ENCODE data around the gene YEATS2.
A peak's percentile ranks its signal among the peaks of the same experiment; 100 is the strongest.

Gene YEATS2

DNA sequence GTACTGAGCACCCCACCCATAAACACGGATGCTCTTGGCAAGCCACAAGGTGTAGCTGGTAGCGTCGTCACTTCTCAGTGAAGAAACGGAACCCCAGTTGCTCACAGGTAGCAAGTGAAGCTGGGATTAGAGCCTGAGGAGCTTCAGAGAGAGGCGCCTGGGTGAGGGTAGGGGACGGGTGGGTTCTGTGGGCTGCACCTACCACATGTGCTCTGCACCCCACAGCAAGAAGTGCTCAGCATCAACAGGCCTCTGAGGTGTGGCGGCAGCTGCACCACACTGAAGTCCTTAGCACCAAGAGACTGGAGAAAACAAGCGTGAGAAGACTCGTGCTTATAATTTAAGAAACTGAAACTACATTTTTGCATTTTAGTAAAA is 118.0 kb downstream of the YEATS2 start:
- no peak for DNase-seq

DNA sequence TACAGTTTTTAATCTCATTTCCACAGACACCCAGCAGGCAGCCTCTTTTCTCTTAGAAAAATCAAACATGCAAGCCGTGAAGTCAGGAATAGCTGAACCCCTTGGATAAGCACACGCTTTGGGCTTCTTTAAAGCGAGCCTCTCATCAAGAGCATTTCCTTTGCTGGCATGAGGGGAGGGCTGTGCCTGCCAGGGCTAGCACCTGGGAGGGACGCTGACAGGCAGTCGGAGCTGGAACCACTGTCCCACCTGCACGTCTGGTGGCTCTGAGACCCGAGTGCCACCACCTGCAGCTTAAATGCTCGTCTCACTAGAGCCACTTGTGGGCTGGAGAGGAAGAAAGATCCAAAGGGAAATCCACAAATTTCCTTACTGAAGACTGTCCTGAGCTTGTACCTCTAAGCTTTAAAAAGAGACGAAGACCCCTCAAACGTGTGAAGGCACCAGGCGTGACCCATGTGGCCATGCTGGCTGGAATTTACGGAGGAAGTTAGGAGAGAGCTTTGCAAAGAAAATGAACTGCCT is 118.4 kb downstream of the YEATS2 start:
- no peak for DNase-seq

DNA sequence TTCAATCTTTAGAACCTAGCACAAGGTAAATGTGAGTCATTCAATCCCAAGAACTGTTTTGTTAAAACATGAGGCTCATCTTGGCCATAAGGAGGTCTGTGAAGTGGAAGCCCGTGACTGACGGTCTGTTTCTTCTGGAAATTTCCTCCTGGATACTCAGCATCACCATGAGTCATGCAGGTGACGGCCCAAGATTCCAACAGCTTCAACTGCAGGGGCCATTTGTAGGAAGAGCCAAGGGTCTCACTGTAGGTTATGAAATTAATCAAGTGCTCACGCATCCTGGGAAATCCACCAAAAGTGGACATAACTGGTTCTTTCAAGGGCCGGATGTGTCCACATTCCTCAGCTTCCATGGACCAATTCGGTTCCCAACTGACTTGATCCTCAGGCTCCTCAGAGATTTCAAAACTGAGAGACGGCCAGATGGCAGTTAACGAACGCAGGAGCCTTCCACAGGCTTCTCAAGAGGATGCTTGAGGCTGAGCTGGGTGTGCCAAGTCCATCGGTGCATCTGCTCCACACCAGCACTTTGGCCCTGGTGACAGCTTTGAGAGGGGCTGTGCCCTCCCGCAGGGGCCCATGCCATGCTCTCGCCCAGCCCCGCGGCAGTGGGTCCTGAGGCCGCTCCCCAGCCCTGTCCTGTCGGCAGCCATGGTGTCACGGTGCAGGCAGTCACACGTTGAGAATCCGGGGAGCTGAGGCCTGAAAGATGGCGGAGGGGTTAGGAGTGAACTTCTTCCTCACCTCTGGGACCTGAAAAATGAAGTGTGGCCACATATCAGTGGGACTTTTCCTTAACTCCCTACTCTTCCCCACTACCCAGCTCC is 119.3 kb downstream of the YEATS2 start:
- no peak for DNase-seq

DNA sequence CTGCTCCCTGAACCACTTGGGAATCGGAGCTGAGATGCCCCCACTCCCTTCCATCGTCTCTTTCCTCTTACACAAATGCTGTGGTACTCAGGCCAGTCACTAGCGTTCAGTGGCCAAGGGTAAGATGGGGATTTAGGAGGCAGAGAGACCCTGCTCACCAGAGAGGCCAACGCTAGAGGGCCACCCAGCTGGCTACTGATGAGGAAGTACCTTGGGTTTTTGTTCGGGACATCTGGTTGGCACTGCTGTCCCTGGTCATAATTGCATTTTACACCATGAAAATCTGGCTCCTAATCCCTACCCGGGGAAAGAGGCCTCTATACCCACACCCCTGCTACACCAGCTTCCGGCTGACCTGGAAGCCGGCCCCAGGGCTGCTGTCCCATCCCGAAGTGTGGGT is 120.0 kb downstream of the YEATS2 start:
- DNase-seq: no peak

DNA sequence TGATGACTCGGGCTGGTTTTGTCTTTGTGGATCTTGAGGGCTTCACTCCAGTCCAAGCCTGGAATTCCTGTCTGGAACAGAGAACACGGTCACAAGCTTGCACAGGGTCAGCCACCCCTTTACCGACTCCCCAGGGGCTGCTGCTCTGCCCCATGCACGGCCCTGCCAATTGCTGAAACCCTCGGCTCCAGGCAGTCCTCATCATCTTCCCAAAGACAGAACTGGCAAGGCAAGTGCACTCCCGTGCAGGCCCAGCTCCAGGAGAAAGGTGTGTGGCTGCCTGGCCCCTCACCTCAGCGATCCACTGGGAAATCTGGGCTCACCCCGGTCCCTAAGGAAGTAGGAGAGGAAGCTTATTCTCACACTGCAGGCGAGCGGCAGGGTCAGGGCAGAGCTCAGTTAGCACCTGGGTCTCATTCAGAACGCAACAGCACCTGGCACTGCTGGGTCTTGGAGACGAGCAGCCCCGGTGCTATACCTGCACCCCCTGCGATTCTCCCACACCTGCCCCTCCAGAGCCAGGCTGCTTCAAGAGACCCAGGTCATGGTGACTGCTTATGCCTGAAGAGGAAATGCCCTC is 120.5 kb downstream of the YEATS2 start:
- DNase-seq: no peak

- no peak for DNase-seq
Measured at GRCh38 chr3:183818706-183819624, 121.4 kb downstream of the YEATS2 start.

DNA sequence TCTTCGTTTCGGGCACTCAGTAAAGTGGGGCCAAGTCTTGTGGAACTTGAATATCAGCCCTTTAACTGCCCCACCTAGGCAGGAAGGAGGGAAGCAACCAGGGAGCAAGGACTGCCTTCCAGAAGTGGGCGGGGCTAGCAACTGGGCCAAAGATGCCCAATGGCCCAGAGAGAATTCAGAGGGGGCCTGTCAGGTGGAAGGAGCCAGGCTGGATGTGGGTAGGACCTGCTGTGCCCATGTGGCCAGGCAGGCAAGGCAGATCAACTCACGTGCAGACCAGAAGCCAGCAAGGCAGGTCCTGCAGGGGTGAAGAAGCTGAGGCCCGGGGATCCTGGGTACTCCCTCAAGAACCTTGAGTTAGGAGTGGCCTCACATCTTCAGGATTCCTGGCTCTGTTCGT is 122.2 kb downstream of the YEATS2 start:
- no peak for DNase-seq

DNA sequence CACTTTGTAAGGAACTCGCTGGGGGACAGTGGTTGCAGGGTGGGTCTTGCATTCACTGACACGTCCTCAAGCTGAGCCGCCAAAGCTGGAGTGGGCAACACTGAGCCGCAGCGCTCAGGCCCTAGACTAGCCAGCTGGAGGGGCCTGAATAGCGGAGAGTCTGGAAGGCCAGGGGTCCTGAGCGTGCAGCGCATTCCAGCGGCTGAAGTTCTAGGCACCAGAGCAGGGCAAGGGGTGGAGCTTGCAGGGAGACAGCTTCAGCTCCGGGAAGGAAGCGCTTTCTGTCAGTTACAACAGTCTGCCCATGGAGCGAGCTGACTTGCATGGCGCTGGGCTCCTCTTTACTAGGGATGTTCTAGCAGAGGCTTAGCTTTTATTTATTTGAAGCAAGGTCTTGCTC is 125.0 kb downstream of the YEATS2 start:
- no peak for DNase-seq

- no peak for DNase-seq
Measured at GRCh38 chr3:183823963-183824362, 126.4 kb downstream of the YEATS2 start.

GRCh38 chr3:183824761-183825455 is 127.3 kb downstream of the YEATS2 start:
- peak; percentile 19 for DNase-seq

DNA sequence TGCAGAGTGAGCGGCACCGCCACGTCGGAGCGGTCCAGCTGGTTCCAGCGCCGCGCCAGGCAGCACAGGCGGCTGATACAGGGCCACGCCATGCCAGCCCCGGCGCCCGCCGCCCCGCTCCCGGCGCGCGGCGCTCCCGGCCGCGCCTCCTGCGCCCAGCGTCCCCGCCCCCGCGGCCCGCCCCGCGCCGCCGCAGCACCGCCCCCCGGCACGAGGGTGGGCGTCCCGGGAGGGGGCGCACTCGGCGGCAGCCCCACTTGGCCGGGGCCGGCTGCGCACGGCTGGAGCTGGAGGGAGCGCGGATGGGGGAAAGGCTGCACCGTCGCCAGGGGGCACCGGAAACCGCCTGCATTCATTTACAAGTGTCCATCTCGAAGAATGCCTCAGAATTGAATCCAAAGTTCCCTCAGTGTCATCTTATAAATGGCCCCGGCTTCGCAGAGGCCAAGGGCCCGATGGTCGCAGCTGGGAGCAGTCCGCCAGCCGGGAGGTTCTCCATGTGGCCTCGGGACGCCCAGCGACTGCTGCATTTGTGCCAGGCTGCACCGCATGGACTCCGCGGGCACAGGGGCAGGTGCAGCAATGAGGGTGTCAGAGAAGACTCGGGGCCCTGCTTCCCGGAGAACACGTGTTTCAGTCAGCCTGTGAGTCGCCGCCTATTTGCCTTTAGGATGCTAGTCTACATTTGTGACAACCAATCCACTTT is 128.0 kb downstream of the YEATS2 start, which contains the start of gene MAP6D1:
MAP6D1 (minus strand) TSS at position 122 of the 706 bp plus-strand sequence; CDS start at position 92, 30 bp downstream.
- DNase-seq: peak; percentile 52

GRCh38 chr3:183826448-183827250 is 129.1 kb downstream of the YEATS2 start:
- DNase-seq: no peak

GRCh38 chr3:183827809-183828537 is 130.4 kb downstream of the YEATS2 start:
- no peak for DNase-seq

- DNase-seq: no peak
Measured at GRCh38 chr3:183828538-183828870, 130.9 kb downstream of the YEATS2 start.

DNA sequence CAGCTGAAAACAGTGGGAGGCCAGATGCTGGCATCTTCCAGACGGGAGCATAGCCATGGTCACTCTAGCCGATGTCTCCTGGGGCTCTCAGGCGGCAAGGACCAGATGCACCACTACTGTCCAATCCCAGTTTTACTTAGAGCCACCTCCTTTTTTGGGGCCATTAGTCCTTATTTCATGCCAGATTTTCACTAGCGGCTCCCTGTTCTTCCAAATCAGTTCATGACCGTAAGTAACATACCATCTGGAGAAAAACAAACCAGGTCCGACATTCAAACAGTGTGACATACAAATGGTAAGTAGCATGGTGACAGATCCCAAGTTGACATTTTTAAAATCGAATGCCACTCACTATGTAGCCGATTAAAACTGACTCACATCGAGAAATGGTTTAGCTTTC is 131.9 kb downstream of the YEATS2 start:
- DNase-seq: no peak

DNA sequence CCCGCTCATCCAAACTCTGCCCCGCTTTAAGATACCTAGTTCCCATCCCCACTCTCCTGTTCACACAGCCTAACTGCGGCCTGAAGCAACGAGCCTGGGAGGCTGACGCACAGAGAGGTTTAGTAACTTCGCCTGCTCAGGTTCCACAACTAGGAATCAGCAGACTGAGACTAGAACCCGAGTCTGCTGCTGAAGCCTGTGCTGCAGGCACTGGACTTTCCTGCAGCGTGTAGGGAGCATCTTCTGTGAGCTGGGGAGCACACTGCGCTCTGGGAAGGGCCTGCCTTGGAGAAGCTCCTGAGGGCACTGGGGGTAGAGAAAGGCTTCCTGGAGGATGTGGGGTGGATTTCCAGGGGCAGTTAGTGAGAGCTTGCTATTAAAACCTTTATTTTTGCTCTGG is 132.6 kb downstream of the YEATS2 start:
- DNase-seq: no peak

DNA sequence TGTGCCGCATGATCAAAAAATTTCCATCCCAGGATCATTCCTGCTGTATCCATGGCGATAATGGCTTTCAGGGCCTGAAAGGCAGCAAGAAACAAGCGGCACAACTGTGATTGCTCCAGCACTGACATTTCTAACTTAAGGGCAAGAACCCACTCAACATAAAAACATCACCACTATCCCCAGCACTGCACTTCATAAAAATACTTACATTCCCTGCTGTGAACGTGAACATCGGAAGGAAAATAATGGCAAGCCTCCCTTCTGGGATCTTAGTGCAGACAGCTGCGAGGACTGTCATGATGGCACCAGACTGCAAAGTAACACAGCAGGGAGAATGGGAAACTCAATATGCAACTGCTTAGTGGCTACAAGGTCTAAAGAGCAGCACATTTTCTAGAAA is 135.9 kb downstream of the YEATS2 start:
- no peak for DNase-seq

DNA sequence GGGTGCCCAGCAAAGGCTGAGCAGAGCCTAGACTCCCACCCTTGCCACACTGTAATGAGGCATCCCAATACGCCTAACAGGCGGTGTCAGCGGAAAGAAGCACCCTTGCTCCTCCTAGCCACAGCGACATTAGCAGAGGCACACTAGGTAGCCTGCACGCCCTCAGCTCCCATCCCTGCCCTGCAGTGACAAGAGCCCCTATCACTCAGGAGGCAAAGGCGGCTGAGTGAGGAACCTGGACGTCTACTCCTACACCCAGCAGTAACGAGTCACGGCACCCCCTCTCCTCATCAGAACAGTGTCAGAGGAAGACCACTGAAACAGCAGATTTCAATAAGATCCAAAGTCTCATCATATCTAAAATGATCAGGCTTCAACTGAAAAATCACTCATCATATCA is 139.8 kb downstream of the YEATS2 start:
- DNase-seq: no peak

DNA sequence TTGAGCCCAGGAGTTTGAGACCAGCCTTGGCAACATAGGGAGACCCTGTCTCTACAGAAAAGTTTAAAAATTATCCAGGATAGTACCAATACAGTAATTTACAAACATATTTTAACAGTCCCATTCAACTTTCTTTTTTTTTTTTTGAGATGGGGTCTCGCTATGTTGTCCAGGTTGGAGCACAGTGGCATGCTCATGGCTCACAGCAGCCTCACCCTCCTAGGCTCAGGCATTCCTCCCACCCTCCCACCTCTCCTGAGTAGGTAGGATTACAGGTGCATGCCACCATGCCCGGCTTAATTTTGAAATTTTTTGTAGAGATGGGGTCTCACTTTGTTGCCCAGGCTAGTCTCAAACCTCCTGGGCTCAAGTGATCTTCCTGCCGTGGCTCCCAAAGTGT is 140.3 kb downstream of the YEATS2 start:
- DNase-seq: no peak

DNA sequence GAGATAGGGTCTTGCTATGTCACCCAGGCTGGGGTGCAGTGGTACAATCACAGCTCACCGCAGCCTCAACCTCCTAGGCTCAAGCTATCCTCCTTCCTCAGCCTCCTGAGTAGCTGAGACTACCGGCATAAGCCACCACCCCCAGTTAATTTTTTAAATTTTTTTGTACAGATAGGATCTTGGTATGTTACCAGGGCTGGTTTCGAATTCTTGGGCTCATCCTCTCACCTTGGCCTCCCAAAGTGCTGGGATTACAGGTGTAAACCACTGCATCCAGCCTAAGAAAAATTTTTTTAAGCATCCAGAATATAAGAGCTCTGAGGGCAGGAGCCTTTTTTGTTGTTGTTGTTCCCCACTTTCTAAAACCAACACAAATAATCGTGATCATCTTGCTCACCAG is 142.2 kb downstream of the YEATS2 start:
- DNase-seq: no peak

- no peak for DNase-seq
Measured at GRCh38 chr3:183844606-183845005, 147.0 kb downstream of the YEATS2 start.

Measured in stimulated activated CD4-positive, alpha-beta T cell treated with anti-CD3 and anti-CD28 coated beads, Interleukin-4, amount 100 ng/mL, for 1 hour (primary cell).